SKM-1 (cell line): ENCODE data around the gene PLA2G4E.

ENCODE experiments used
- DNase-seq: peaks from one replicate; lab custom pipeline; 2025; ENCODE audit not compliant: unreplicated experiment; lab: John Stamatoyannopoulos, UW

PLA2G4E gene

GRCh38 chr15:41979493-41980266, 41.2 kb downstream of the PLA2G4E start:
- no peak for DNase-seq

GRCh38 chr15:41978534-41978933, 42.3 kb downstream of the PLA2G4E start:
- no peak for DNase-seq

GRCh38 chr15:41977757-41978383, 43.0 kb downstream of the PLA2G4E start:
- no peak for DNase-seq

- DNase-seq: no peak
Measured at GRCh38 chr15:41975669-41976068, 45.2 kb downstream of the PLA2G4E start.

GRCh38 chr15:41974041-41974440, 46.8 kb downstream of the PLA2G4E start:
- no peak for DNase-seq

- peak; percentile 77 for DNase-seq
Measured at GRCh38 chr15:41972253-41973242, 48.3 kb downstream of the PLA2G4E start, which contains the start of gene EHD4. Gene EHD4, minus strand, starts transcription at chr15:41972557. Its CDS starts 63 bp downstream, at chr15:41972494.

- DNase-seq: no peak
Measured at GRCh38 chr15:41971895-41972252, 49.0 kb downstream of the PLA2G4E start.

- no peak for DNase-seq
Measured at GRCh38 chr15:41971089-41971894, 49.5 kb downstream of the PLA2G4E start.

- DNase-seq: no peak
Measured at GRCh38 chr15:41970456-41970855, 50.4 kb downstream of the PLA2G4E start.

GRCh38 chr15:41969851-41970431, 50.9 kb downstream of the PLA2G4E start:
- no peak for DNase-seq

- DNase-seq: no peak
Measured at GRCh38 chr15:41968701-41969100, 52.1 kb downstream of the PLA2G4E start.

- peak; percentile 93 for DNase-seq
Measured at GRCh38 chr15:41967506-41968206, 53.2 kb downstream of the PLA2G4E start.

GRCh38 chr15:41966920-41967465, 53.8 kb downstream of the PLA2G4E start:
- no peak for DNase-seq

- no peak for DNase-seq
Measured at GRCh38 chr15:41966414-41966812, 54.4 kb downstream of the PLA2G4E start.

GRCh38 chr15:41965441-41966413, 55.1 kb downstream of the PLA2G4E start:
- no peak for DNase-seq

GRCh38 chr15:41961595-41962202, 59.1 kb downstream of the PLA2G4E start:
- no peak for DNase-seq

GRCh38 chr15:41961001-41961518, 59.8 kb downstream of the PLA2G4E start:
- DNase-seq: no peak
